ENCODE measurements around the gene LPAR4.

GRCh38 chrX:78754917-78755316 lies 7.4 kb downstream of the LPAR4 start:
- TF ChIP-seq CTCF (optimal IDR thresholded peaks at IDR 0.05 in 1 of 3, IDR thresholded peaks at IDR 0.05 in 1 of 3, conservative IDR thresholded peaks at IDR 0.05 in 1 of 3; ENCODE audit: extremely low read depth in 1 of 3, insufficient read depth in 2 of 3, low read length in 3 of 3): no peak
- no peak for TF ChIP-seq EZH2 (IDR thresholded peaks at IDR 0.05; ENCODE audit: low read length)
